Measurements from ENCODE around the gene SCUBE1.
"Not testable (repeated sequence)": the region's sequence is repeated elsewhere in the genome, so short reads cannot be mapped to it uniquely, and the experiment has no call there.

The SCUBE1 gene

DNA sequence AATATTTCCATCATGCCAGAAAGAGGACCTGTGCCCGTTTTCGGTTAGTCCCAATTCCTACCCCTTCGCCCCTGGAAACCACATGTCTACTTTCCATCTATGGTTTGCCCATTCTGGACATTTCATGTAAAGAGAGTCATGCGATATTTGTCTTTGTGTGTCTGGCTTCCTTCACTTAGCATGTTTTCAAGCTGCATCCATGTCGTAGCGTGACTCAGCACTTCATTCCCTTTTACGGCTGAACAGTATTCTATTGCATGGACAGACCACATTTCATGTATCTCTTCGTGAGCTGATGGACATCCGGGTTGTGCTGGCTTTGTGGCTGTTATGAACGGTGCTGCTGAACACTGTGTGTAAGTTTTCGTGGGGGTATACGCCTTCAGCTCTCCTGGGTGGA lies 43.4 kb downstream of the SCUBE1 start:
- no peak for DNase-seq

DNA sequence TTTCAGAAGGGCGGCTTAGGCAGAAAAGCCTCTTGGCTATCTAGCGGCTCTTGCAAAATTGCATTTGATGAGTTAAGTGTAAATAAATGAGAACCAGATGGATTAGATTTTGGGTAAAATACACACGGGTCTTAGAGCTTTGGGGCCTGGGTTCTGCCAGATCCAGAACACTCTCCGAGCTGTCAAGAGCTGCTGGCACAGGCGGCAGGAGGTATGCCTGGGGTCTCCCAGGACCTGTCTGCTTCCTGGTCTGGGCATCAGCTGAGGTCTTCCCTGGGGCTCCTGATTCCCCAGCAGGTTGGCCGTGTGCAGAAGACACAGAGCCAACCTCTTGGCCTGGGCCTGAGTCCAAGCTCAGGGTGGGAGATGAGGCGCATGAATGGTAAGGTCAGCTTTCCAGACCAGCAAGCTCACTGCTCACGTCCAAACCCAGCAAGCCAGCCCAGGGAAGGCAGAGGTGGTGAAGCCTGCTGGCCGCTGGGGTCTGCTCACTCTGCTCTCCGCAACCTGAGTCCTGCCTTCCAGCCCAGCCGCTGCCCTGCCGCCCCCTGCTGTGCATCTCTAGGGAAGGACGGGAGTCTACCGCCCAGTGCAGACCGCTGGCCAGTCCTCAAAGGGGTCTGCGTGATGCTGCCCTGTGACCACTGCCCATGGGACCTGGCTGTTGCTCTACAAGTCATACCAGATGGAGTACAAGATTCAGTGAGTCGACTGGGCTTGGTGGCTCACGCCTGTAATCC lies 44.9 kb downstream of the SCUBE1 start:
- DNase-seq: no peak

DNA sequence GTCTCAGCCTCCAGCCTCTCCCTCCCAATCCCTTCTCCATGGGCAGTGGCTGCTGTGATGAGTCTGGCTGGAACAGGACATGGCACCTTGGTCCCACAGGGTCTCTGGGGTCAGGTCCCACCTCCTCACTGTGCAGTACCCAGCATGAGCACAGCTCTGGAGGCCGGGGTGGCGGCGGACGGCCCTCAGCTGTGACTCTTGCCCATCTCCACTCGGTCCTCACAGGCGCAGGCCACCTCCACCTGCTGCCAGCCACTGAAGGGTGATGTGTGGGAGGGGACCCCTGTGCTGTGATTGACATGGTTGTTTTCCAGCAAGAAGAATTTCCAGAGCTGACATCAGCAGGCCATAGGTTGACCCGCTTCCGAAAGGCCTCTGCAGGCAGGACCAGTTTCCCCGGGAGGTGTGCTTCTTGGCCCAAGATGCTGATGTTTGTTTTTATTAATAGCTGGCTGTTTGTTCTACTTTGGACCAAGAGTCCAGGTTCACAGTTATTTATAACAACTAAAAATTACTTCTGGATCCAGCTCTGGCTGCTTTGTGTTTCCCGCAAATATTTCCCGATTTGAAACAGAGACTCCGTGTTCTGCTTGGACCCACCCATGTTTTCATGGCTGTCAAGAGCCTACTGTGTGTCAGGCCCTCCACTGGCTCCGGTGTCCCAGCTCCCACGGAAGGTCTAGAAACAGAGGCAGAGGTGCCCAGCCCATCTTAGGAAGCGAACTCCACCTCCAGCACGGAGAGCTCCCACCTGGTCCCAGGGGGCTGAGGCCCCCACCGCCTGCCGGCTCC lies 45.7 kb downstream of the SCUBE1 start:
- DNase-seq: no peak

DNA sequence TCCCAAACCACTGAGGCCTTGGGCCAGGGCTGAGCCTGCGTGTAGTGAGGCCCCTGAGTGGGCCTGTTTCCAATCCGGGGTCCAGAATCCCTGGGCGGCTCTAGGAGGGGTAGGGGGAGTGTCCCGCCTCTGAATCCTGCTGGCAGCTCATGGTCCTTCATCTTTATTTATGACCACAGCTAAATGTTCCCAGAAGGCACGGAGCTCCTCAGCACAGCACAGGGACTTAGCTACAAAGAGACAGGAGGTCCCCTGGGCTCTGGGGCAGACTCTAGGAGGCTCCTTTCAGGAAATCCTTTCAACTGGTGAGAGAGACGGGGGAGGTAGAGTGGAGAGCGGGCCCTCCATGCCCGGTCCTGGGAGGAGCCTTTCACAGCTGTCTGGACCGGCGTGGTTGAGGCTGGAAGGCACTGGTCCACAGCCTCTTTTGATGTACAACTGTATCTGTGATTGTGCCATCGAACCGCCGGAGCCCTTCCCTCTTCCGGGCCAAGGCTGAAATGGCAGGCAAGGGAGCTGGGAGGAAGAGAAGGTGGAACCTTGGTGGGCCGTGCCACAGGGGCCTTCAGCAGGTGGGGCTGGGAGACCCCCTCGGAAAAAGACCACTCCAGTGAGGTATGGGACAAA lies 46.8 kb downstream of the SCUBE1 start:
- DNase-seq: no peak

DNA sequence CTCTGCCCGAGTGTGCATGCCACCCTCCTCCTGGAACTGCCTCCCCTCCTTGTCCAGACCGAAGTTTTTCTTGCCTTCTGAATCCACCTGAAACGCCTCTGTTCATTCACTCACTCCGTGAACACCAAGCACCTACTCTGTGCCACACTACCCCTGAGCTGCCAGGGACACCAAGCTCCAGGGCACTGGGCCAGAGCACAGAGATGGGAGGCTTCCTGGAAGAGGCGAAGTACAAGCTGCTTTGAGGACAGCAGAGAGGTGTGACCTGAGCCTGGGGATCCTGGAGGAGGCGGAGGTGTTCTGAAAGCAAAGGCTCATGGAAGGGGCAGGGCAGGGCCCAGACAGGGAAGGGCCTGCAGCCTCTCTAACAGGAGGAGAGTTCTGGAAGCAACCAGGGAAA lies 47.5 kb downstream of the SCUBE1 start:
- DNase-seq: no peak

DNA sequence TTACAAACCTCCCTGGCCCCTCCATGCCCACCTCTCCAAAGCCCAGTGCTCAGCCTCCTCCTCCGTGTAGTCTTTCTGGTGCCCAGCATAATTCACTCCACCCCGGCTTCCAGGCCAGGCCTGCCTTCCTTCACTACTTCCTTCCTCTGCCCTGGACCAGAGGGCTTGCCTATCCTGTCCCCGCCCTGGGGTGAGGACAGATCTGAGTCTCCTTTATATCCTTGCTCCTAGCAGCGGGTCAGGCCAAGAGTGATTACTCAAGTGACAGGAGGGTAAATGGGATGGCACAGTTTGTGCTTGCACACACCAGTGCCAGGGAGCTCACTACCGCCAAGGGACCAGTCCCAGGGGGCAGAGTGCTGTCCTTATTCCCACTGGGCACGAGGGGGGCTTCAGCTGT lies 48.0 kb downstream of the SCUBE1 start:
- DNase-seq: no peak

DNA sequence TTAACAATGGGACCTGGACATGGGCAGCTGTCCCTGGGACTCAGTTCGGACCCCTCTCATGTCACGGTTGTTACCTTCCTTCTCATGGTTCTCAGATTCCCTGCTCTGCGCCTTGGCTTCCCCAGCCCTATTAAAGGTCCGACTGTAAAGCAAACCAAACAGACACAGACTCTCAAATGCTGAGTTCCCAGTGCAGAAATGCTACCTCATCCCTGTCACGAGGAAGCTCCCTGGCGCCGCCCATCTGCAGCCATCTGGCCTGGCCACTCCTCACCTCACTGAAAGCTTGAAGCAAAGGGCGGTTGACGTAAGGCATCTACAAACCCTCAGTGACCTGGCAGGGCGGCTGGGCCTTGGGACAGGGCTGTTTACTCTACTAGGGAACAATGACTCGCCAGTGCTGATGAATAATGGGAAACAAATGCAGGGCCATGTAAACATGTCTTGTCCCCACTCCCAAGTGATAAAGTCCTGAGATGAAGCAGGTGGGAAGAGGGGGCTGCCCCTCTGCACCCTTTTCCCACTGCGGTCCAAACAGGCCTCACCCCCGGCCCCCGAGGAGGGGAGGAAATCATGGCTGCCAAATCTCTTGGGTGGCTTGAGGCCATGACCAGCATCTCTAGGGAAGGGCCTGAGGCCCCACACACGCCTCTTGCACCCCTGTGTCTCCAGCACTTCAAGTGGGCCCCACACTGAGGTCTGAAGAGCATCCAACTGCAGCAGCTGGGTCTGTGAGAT lies 49.3 kb downstream of the SCUBE1 start:
- peak; percentile 98 for DNase-seq

DNA sequence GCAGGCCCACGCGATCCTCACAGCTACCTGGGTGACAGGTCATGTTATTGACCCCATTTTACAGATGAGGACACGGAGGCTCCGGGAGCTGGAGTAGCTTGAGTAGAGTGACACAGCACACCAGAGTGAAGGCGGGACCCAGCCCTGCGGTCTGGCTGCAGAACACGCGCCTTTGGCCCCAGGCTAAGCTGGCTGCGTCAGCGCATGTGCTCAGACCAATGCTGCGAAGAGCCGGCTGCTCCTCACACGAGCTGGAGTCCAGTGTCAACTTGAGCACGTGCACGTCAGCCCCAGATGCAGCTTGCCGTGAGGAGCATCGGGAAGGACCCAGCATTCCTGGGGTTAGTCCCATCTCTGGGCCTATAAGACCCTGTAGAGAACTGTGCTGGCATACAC lies 49.9 kb downstream of the SCUBE1 start:
- DNase-seq: peak; percentile 84

DNA sequence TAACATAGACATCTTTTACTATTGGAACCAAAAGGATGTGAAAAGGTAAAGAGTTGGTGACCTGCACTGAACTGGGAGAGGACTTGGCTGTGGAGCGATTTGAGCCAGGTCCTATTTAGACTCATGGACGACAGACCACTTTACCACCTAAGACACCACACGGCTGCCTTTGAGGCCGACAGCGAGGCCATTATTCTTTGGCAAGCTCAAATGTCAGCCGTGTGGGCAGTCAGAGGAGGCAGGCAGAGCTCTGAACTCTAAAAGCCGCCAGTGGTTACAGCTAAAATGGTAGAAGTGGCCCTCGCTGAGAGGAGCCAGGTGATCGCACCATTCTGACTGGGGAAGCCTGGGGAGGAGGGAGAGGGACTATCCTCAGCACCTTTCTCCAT lies 50.5 kb downstream of the SCUBE1 start:
- DNase-seq: peak; percentile 32

DNA sequence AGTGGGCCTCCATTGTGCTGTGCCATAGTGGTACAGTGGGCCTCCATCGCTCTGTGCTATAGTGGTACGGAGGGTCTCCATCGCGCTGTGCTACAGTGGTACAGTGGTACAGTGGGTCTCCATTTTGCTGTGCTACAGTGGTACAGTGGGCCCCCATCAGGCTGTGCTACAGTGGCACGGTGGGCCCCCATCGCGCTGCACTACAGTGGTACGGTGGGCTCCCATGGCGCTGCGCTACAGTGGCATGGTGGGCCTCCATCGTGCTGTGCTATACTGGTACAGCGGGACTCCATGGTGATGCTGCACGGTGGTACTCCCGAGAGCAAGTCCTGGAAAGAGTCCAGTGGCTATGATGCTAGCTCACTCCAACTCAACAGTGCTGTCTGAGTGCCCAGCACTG lies 51.8 kb downstream of the SCUBE1 start:
- DNase-seq: no peak

DNA sequence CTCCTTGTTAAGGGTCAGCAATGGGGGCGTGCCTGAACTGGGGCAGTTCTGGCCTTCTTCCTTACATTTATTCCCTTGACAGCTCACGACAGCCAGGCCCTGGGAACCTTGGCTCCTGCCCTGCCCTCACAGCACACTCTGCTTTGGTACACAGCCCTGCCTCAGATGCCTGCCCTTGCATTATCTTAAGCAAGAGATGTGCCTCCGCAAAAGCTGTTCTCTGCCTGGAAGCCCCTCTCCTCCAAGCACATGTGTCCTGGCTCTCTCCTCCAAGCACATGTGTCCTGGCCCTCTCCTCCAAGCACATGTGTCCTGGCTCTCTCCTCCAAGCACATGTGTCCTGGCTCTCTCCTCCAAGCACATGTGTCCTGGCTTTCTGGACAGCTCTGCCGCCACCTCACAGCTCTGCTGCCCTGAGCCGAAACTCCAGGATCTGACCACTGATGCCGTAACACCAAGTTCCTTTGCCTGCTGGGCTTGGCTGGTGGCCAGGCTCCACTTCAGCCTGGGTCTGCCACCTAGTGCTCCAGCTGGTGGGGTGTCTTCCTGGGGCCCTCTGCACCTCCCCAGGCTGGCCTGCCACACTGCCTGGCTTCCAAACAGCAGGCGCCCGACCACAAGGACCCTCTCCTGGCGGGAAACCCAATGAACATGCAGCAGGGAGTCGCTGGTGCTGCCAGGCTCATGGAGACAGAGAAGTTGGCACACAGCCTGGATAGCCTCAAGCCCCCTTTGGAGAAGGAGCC lies 53.0 kb downstream of the SCUBE1 start:
- DNase-seq: no peak

DNA sequence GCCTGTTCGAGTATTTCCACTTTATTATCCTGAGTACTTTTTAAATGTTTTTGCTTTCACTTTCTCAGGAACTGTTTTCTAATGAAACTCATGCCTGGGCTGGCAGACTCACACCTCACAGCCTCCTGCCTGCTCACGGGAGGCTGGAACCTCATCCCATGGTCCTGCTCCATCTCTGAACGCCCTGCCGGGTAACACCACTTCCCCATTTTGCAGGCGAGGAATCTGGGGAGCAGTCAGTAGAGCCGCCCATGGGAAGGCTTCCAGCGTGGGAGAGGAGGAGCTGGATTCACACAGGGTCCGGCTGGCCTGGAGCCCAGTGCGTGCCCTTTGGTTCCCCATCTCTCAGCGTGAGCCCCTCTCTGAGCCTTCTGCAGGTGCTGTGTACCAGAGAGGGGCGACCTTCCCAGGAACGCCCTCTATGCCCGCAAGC lies 53.6 kb downstream of the SCUBE1 start:
- DNase-seq: no peak

DNA sequence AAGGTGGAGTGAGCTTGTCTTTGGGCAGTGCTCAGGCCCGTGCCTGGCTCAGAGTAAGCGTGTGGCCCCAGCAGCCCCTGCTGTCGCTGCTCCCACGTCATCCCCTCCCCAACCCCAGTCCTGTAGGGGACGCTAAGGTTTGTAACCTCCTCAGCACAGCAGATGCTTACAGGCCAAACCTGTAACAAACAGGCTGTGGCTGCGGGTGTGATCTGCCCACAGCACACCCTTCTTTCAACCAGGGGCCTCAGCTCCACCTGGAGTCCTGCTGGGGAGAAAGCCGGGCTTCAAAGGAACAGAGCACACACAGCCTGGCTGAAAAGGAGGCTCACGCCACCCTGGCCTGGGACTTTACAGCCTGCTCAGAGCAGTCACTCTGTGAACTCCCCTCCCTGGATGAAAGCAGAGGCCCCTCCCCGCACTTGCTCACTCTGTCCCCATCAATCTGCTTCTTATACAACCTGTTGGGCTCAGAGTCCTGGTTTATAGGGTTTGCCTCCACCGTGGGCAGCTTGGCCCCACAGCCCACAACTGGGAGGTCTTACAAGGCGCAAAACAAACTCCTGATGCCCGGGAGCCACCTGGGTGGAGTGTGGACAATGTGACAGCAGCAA lies 54.3 kb downstream of the SCUBE1 start:
- DNase-seq: no peak

DNA sequence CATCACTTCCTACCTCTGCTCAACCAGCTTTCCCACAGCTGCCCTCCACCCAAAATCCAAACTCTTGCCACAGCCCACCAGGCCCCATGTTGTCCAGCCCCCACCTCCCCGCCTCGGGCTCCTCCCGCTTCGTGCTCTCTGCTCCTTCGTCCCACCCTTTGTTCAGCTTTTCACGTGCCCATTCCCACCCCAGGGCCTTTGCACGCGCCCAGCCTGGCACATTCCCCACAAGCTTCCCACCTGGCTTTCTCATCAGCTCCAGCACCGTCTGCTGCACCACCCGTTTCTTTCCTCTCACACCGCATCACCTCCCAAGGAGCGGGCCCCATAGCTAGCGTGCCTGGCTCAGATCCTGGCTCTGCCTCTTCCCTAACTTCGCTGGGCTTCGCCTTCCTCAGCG lies 54.8 kb downstream of the SCUBE1 start:
- no peak for DNase-seq

DNA sequence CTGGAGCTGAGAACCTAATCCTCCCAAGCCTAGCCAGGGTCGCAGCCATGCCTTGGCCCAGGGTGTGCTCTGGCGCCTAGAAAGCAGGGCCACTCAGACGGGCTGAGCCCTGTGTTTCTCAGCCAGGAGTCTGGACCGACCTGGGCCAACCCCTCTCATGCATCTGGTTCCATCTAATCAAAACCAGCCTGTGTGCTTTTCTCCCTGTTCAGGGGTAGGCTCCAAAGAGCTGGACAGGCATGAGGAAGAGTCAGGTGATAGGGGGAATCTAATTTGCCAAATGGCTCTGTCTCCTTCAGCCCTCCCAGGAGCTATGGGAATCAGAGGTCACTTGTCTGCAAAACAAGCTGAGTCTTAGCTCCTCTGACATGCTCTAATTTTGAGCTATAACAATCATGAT lies 55.7 kb downstream of the SCUBE1 start:
- no peak for DNase-seq

DNA sequence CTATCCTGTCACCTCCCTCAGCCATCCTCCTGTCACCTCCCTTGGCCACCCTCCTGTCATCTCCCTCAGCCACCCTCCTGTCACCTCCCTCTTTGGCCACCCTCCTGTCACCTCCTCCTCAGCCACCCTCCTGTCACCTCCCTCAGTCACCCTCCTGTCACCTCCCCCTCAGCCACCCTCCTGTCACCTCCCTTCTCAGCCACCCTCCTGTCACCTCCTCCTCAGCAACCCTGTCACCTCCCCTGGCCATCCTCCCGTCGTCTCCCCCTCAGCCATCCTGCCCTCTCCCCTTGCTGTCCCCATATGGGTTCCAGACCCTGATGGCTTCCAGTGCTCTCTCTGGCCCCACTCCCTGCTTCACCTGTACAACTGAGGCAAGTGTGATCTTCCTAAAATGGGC lies 61.8 kb downstream of the SCUBE1 start:
- no peak for DNase-seq

DNA sequence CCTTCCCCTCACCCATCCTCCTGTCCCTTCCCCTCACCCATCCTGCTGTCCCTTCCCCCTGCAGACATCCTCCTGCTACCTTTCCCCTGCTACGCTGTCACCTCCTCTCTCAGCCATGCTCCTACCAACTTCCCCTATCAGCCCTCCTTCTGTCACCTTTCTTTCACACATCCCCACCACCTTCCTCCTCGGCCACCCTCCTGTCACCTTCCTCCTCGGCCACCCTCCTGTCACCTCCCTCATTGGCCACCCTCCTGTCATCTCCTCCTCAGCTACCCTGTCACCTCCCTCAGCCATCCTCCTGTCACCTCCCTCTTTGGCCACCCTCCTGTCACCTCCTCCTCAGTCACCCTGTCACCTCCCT lies 62.7 kb downstream of the SCUBE1 start:
- not testable (repeated sequence) for DNase-seq

DNA sequence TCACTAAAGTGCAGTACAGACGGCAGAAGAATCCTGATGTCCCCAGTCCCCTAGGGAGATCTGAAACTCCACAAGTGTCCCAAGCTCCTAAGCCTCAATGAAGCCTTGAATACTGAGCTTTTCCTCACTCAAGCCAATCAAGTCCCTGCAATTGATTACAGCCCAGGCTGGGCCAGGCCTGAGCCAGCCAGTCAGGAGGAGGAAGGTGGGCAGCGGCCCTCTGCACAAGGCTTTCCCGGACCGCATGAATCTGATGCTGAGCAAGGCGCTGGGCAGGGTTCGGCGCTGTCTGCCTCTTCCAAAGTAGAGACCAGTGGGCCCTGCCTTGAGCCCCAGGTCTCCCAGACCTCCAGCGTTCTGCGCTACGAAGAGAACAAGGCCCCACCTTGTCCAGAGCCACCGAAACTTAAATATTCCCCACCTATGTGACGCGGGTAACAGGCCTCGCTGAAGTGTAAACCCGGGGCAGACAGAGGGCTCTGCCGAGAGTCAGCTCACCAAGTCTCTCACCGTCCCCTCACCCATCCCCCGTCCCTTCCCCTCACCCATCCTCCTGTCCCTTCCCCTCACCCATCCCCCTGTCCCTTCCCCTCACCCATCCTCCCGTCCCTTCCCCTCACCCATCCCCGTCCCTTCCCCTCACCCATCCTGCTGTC lies 63.2 kb downstream of the SCUBE1 start:
- no peak for DNase-seq

DNA sequence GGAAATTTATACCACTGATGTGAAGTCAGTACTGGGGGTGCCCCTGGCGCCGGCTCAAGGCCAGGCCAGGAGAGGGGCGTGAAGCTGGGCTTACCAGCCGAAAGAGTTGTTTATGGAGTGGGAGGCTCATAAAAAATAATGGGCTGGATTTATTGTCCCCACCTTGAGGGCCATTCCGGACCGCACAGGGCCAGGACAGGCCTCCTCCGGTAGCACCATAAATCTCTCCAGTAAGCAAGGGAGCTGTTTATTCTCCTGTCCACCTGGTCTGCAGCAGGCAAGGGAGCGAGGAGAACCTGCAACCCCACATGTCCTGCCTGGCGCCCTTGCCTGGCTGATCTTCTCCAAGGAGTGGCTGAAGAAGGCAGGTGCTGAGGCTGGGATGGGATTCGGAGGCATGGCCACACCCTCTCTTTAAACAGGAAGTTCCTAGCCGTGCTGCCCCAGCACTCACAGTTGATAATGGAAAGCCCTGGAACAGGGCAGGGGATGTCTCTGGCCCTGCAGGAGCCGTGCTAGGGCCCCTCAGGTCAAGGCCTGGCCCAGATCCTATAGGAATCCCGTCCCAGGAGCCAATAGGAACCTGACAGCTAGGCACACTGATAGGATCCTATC lies 65.1 kb downstream of the SCUBE1 start:
- peak; percentile 38 for DNase-seq

DNA sequence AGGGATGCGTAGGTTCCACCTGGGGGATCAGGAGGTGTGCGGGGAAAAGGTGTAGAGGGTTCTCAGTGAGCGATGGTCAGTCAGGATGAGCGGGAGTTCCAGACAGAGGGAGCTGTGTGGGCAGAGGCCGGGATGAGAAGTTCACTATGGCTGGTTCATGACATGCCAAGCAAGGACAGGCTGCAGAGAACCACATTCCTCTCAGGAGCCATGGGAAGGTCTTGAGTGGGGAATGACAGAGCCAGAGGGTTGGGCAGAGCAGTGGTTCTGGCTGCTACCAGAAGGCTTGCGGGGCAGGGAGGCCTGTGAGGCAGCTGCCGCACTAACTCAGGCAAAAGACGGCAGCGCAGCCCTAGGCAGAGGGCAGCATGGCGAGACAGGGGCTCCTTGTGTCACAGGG lies 66.1 kb downstream of the SCUBE1 start:
- DNase-seq: no peak

DNA sequence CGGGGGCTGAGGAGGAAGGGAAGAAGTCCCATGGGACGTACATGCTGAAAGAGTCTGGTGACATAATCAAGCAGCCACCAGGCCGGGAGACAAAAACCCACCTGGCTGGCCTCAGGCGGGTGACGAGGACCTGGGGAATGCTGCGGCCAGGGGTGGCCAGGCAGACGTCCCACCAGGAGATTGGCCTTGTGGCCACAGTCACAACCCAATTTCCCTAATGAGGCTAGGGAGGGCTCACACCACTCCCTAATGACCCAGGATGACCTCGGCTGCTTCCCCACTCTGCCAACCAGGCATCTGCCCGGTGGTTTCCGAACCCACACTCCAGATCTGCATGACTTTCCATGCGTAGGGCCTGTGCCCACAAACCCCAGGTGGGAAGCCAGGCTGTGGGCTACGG lies 66.9 kb downstream of the SCUBE1 start:
- DNase-seq: no peak

Data from DMS53 (cell line).